Measurements from ENCODE around the gene ARVCF. TPM values are rescaled to one million over a fixed set of nuclear protein-coding genes. Genes with fewer than 3 reads are reported as not detected.

The ARVCF gene
- total and polyA plus RNA-seq, 9 of the 15 experiments (the other 6 are each of a cell fraction or from before 2014, with no cell fraction given): 0.03 to 97.4 (median 15.6) TPM

- TF ChIP-seq ARID3A (IDR thresholded peaks at IDR 0.05; ENCODE audit: borderline replicate concordance, low read depth, low read length) (peak; percentile 84; the same call in 1 of the 2 replicates), E4F1 (CRISPR knock-in tag; IDR thresholded peaks at IDR 0.05; ENCODE audit: borderline replicate concordance) (no peak), NUFIP1 (IDR thresholded peaks at IDR 0.05; ENCODE audit: partially characterized antibody) (no peak), TCF7 (IDR thresholded peaks at IDR 0.05; ENCODE audit: borderline replicate concordance) (no peak), RBM22 (IDR thresholded peaks at IDR 0.05; ENCODE audit: low read depth, low read length, poor library complexity, severe bottlenecking) (no peak), ZNF764 (CRISPR knock-in tag; IDR thresholded peaks at IDR 0.05; ENCODE audit: low read depth) (peak; percentile 59), TEAD2 (tag; IDR thresholded peaks at IDR 0.05) (no peak), FOXJ3 (CRISPR knock-in tag; IDR thresholded peaks at IDR 0.05) (no peak), ZNF134 (CRISPR knock-in tag; conservative IDR thresholded peaks at IDR 0.05) (peak; percentile 51; the same call in 1 of the 2 replicates), NKRF (IDR thresholded peaks at IDR 0.05; ENCODE audit: borderline replicate concordance) (no peak), NCOA6 (IDR thresholded peaks at IDR 0.05) (no peak), ATF1 (CRISPR knock-in tag; IDR thresholded peaks at IDR 0.05) (no peak), ATF1 (tag; IDR thresholded peaks at IDR 0.05) (peak; percentile 97), RAD51 (IDR thresholded peaks at IDR 0.05; ENCODE audit: borderline replicate concordance, low read depth) (no peak), ATF4 (CRISPR knock-in tag; IDR thresholded peaks at IDR 0.05) (peak; percentile 32; the same call in 1 of the 2 replicates), ATF3 (IDR thresholded peaks at IDR 0.05) (no peak), ATF3 (CRISPR knock-in tag; conservative IDR thresholded peaks at IDR 0.05) (no peak), ZNF212 (CRISPR knock-in tag; IDR thresholded peaks at IDR 0.05) (0 out of 2 replicates have a peak, but pooled peaks have one; percentile 73), TSC22D4 (tag; IDR thresholded peaks at IDR 0.05) (no peak)
Observed at GRCh38 chr22:20016734-20017621, at the start of gene ARVCF (continued).

Measured in K562 (cell line).